Body of pancreas (tissue), 4 donors: Measurements from ENCODE around the gene SRRM3. TPM values are rescaled to one million over a fixed set of nuclear protein-coding genes. Genes with fewer than 3 reads are reported as not detected.
A peak's percentile ranks its signal among the peaks of the same experiment; 100 is the strongest.
"Not testable (repeated sequence)": the region's sequence is repeated elsewhere in the genome, so short reads cannot be mapped to it uniquely, and the experiment has no call there.

ENCODE experiments used
- ATAC-seq: fragments of 150-250 bp; one replicate; pipeline ENCODE4 v1.9.1; 2016
- DNase-seq, 4 donors: peaks; one replicate each; pipeline ENCODE4 v3.0.0-alpha.2; 2019
- H3K27ac ChIP-seq, 4 donors: fragments of 200-600 bp; sonication (generic); 1 replicate in 3 of 4; 2 replicates in 1 of 4; pipeline versions ENCODE4 v1.5.1 to v1.6.1; 2016 to 2019; ENCODE audit warnings: mild to moderate bottlenecking in 1 of 4, mixed read lengths in 1 of 4, moderate library complexity in 1 of 4
- H3K27me3 ChIP-seq, 2 donors: fragments of 200-600 bp; sonication (generic); one replicate each; pipeline ENCODE4 v1.6.0; 2016; ENCODE audit warnings: mild to moderate bottlenecking in 1 of 2
- H3K36me3 ChIP-seq, 2 donors: fragments of 200-600 bp; sonication (generic); replicated peaks in 1 of 2; 2 replicates each; pipeline ENCODE4 v1.5.1; 2016; ENCODE audit warnings: low read depth in 2 of 2; ENCODE audit not compliant: insufficient read depth in 1 of 2
- H3K4me1 ChIP-seq: fragments of 200-600 bp; sonication (generic); one replicate; pipeline ENCODE4 v1.6.0; 2016
- H3K4me3 ChIP-seq, 2 donors: fragments of 200-600 bp; sonication (generic); 1 replicate in 1 of 2; 2 replicates in 1 of 2; pipeline ENCODE4 v1.5.1; 2016 to 2019
- H3K9me3 ChIP-seq, 3 donors: fragments of 200-600 bp; sonication (generic); 1 replicate in 2 of 3; 2 replicates in 1 of 3; pipeline ENCODE4 v1.5.1; 2016
- CTCF ChIP-seq, 7 experiments: fragments of 450-650 bp in 4 of 7; fragments of 200-600 bp in 3 of 7; sonication (generic) in 3 of 7; IDR thresholded peaks; one replicate each; pipeline ENCODE4 v1.5.1; 2016 to 2019; ENCODE audit warnings: antibody characterized with exemption in 7 of 7
- POLR2A ChIP-seq, 3 donors: fragments of 450-650 bp; IDR thresholded peaks; one replicate each; pipeline ENCODE4 v1.6.1; 2016; ENCODE audit warnings: antibody characterized with exemption in 3 of 3, mild to moderate bottlenecking in 2 of 3
- WGBS, 2 donors: methylation state at CpG; one replicate each; pipeline ENCODE4 v1.1.5; 2017; 5-methylcytosine and 5-hydroxymethylcytosine counted together
- intact Hi-C: fragments of 100-400 bp; cut with DNase I; formaldehyde crosslinking; loops from one replicate; pipeline ENCODE4 v1.15.1; 2023
- total RNA-seq, 2 donors: library from RNA; depleted of rRNA; stranded (reverse); fragments of >200 nt; gene quantifications; one replicate each; pipeline ENCODE4 v1.1.0, GENCODE V29; 2016

SRRM3 gene
- total RNA-seq, 2 donors from 2014 or later: 3.4 to 13.8 TPM

- ATAC-seq: peak; percentile 4
- intact Hi-C loops: no loop called here
- Histone ChIP-seq H3K4me3 (no peak overlapping the region), H3K27ac (peak overlapping the region; percentile 79 to 99 (median 97)), H3K27me3 (no peaks in the 10 kb centered on the region), H3K4me1 (peaks cover 63% of the 10 kb centered on the region), H3K36me3 (no peaks in the 10 kb centered on the region), H3K9me3 (no peaks in the 10 kb centered on the region)
- 20 to 25% methylated on average over 5 of the region's 5 CpGs for WGBS, 2 donors
- TF ChIP-seq CTCF (IDR thresholded peaks at IDR 0.05) (no peak), POLR2A (IDR thresholded peaks at IDR 0.05) (no peak)
- DNase-seq: peak in 1 of 4 donors; percentile 42
Observed at GRCh38 chr7:76292213-76292573, 90.5 kb downstream of the SRRM3 start.

- H3K36me3 ChIP-seq, intact Hi-C loops, DNase-seq, H3K4me3 ChIP-seq, H3K9me3 ChIP-seq, H3K27me3 ChIP-seq, ATAC-seq: not testable (repeated sequence)
- Histone ChIP-seq H3K4me1 (peaks cover 70% of the 10 kb centered on the region), H3K27ac (peak overlapping the region; percentile 97 to 99 (median 98))
- WGBS, 2 donors: 64 to 69% methylated on average over 3 to 5 of the region's 5 CpGs
Observed at GRCh38 chr7:76292911-76293310, 91.2 kb downstream of the SRRM3 start.

GRCh38 chr7:76293407-76293901, 91.8 kb downstream of the SRRM3 start:
- Histone ChIP-seq H3K27ac (peak overlapping the region; percentile 97 to 99 (median 98)), H3K4me1 (peaks cover 75% of the 10 kb centered on the region), H3K4me3 (no peak overlapping the region), H3K9me3 (no peaks in the 10 kb centered on the region), H3K36me3 (no peaks in the 10 kb centered on the region), H3K27me3 (no peaks in the 10 kb centered on the region)
- intact Hi-C loops: no loop called here
- 81 to 83% methylated on average over 8 of the region's 8 CpGs for WGBS, 2 donors
- DNase-seq (no peak), ATAC-seq (no peak)
- TF ChIP-seq CTCF (IDR thresholded peaks at IDR 0.05) (no peak), POLR2A (IDR thresholded peaks at IDR 0.05) (no peak)

GRCh38 chr7:76294344-76295024, 92.8 kb downstream of the SRRM3 start:
- Histone ChIP-seq H3K27ac (peak overlapping the region; percentile 97 to 99 (median 98)), H3K36me3 (no peaks in the 10 kb centered on the region), H3K4me1 (peaks cover 84% of the 10 kb centered on the region), H3K9me3 (no peaks in the 10 kb centered on the region), H3K4me3 (no peak overlapping the region), H3K27me3 (no peaks in the 10 kb centered on the region)
- DNase-seq (peak; percentile 98 to 99 (median 98)), ATAC-seq (peak; percentile 85)
- 10 to 19% methylated on average over 5 to 20 of the region's 20 CpGs for WGBS, 2 donors
- intact Hi-C loops: no loop called here
- TF ChIP-seq CTCF (IDR thresholded peaks at IDR 0.05) (peak in 3 of 7 experiments; percentile 16 to 17 (median 17)), POLR2A (IDR thresholded peaks at IDR 0.05) (peak in 2 of 3 donors; percentile 53 to 76)

- no peaks in the 10 kb centered on the region for H3K27me3 ChIP-seq
- H3K4me3 ChIP-seq: no peak overlapping the region
- ATAC-seq (peak; percentile 54), DNase-seq (peak; percentile 83 to 93 (median 90))
- 56 to 60% methylated on average over 19 to 22 of the region's 22 CpGs for WGBS, 2 donors
- H3K4me1 ChIP-seq: peaks cover 95% of the 10 kb centered on the region
- H3K27ac ChIP-seq: peak overlapping the region; percentile 82 to 99 (median 92)
- TF ChIP-seq CTCF (IDR thresholded peaks at IDR 0.05) (no peak), POLR2A (IDR thresholded peaks at IDR 0.05) (peak in 1 of 3 donors; percentile 31)
- H3K9me3 ChIP-seq: no peaks in the 10 kb centered on the region
- no peaks in the 10 kb centered on the region for H3K36me3 ChIP-seq
- intact Hi-C loops: no loop called here
Observed at GRCh38 chr7:76296743-76297740, 95.3 kb downstream of the SRRM3 start.
